ENCODE results near the gene ACKR3. TPM values are rescaled to one million over a fixed set of nuclear protein-coding genes. Genes with fewer than 3 reads are reported as not detected.
A peak's percentile ranks its signal among the peaks of the same experiment; 100 is the strongest.

Gene ACKR3
- total RNA-seq (2014; rRNA removed; shearing (Covaris generic)) (1.5 and 2.1 TPM in 2 replicates), total RNA-seq (2022) (0.33 and 0.46 TPM in 2 replicates), Bru-seq, nascent RNA (percentile 32 among the genes with signal in this experiment), BruChase-seq, experiment 1, labeled RNA remaining after a 6-hour chase (percentile 19 among the genes with signal in this experiment), BruChase-seq, experiment 2, labeled RNA remaining after a 2-hour chase (percentile 14 among the genes with signal in this experiment)
- long read RNA-seq, partial matches to known transcripts = 0 of 1 reads
- long read RNA-seq, other reads (novel, unspliced or antisense) = 1 of 1 reads

DNA sequence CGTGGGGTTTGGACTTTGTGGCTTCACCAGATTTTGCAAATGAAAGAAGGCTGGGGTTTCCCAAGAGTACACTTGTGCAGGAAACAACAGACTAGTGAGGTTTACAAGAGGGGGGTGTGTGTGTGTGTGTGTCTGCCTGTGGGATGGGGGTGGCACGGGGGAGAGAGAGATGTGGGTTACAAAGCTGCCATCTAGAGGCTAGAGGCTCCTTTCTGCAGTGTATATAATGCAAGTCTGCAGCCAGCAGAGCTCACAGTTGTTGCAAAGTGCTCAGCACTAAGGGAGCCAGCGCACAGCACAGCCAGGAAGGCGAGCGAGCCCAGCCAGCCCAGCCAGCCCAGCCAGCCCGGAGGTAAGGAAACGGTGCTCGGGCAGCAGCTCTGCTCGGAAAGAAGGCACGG is at the start of gene ACKR3:
Gene ACKR3 (plus strand): TSS at position 253 of the 401 bp plus-strand sequence. CDS start 10,641 bp downstream, outside the sequence.
- Histone ChIP-seq H2AFZ (ENCODE audit: low read length) (peak within 1 kb of the TSS; percentile 94), H4K20me1 (ENCODE audit: insufficient read depth, low read length) (no peaks in the 10 kb centered on the region), H3K9me3 (ENCODE audit: low read length) (no peaks in the 10 kb centered on the region), H3K79me2 (ENCODE audit: insufficient read depth, low read depth, low read length) (0 out of 2 replicates have a peak, but pooled peaks cover 6% of the 10 kb centered on the region), H3K4me3 (ENCODE audit: low read depth, low read length, poor library complexity, severe bottlenecking) (peak within 1 kb of the TSS; percentile 71), H3K9me2 (ENCODE audit: insufficient read depth, low read length) (no peaks in the 10 kb centered on the region), H3K4me2 (ENCODE audit: low read length) (peak within 1 kb of the TSS; percentile 81), H3K4me1 (ENCODE audit: insufficient read depth, low read length, poor library complexity, severe bottlenecking) (peaks cover 73% of the 10 kb centered on the region), H3K27ac (ENCODE audit: low read depth, low read length, poor library complexity, severe bottlenecking) (peak within 1 kb of the TSS; percentile 67), H3K36me3 (ENCODE audit: insufficient read depth, low read length) (no peaks in the 10 kb centered on the region)
- POLR2A ChIA-PET = interaction anchor here (0.6 to 4.8 kb wide), 10 partner anchors 15 to 503 kb away, joined by 3 to 28 read pairs (median 4); no protein-coding TSS in a partner anchor
- peak; percentile 94 for DNase-seq (ENCODE audit: low spot score)
- CTCF ChIA-PET (ENCODE audit: unreplicated experiment) = interaction anchor here (0.5 to 3.9 kb wide), 5 partner anchors 56 to 627 kb away, joined by 3 to 45 read pairs (median 3); no protein-coding TSS in a partner anchor
- TF ChIP-seq, protein P1, sequence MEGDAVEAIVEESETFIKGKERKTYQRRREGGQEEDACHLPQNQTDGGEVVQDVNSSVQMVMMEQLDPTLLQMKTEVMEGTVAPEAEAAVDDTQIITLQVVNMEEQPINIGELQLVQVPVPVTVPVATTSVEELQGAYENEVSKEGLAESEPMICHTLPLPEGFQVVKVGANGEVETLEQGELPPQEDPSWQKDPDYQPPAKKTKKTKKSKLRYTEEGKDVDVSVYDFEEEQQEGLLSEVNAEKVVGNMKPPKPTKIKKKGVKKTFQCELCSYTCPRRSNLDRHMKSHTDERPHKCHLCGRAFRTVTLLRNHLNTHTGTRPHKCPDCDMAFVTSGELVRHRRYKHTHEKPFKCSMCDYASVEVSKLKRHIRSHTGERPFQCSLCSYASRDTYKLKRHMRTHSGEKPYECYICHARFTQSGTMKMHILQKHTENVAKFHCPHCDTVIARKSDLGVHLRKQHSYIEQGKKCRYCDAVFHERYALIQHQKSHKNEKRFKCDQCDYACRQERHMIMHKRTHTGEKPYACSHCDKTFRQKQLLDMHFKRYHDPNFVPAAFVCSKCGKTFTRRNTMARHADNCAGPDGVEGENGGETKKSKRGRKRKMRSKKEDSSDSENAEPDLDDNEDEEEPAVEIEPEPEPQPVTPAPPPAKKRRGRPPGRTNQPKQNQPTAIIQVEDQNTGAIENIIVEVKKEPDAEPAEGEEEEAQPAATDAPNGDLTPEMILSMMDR (conservative IDR thresholded peaks at IDR 0.05; ENCODE audit: low read length) = peak; percentile 87
- no peak for TF ChIP-seq EZH2phosphoT487 (IDR thresholded peaks at IDR 0.05; ENCODE audit: borderline replicate concordance, low read depth, low read length)
- intact Hi-C loops (cut with micrococcal nuclease; ENCODE audit: unreplicated experiment) = loop anchor here (1.0 to 2.0 kb wide), 4 partner anchors 24 to 492 kb away; no protein-coding TSS in a partner anchor
- BruUV-seq (replicated peaks) = no TSS peak

DNA sequence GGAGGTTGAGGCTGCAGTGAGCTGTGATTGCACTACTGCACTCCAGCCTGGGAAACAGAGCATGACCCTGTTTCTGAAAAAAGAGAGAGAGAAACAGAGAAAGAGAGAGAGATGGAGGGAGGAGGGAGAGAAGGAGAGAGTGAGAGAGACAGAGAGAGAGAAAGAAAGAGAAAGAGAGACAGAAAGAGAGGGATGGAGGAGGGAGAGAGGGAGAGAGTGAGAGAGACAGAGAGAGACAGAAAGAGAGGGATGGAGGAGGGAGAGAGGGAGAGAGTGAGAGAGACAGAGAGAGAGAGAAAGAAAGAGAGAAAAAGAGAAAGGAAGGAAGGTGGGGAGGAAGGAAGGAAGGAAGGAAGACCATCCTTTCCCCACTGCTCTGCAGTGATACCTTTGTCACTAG is 48.1 kb upstream of the ACKR3 start:
- ChIA-PET CTCF (ENCODE audit: unreplicated experiment) (no interaction called here), POLR2A (no interaction called here)

More for the DNA sequence above, 48.1 kb upstream of the ACKR3 start:
- TF ChIP-seq EZH2phosphoT487 (IDR thresholded peaks at IDR 0.05; ENCODE audit: borderline replicate concordance, low read depth, low read length) = no peak
- TF ChIP-seq, protein P1 (conservative IDR thresholded peaks at IDR 0.05; ENCODE audit: low read length) = no peak
- Histone ChIP-seq H3K9me2 (ENCODE audit: insufficient read depth, low read length) (no peaks in the 10 kb centered on the region), H4K20me1 (ENCODE audit: insufficient read depth, low read length) (no peaks in the 10 kb centered on the region), H3K4me1 (ENCODE audit: insufficient read depth, low read length, poor library complexity, severe bottlenecking) (peaks cover 21% of the 10 kb centered on the region), H3K4me3 (ENCODE audit: low read depth, low read length, poor library complexity, severe bottlenecking) (no peak overlapping the region), H3K4me2 (ENCODE audit: low read length) (no peak overlapping the region), H3K36me3 (ENCODE audit: insufficient read depth, low read length) (no peaks in the 10 kb centered on the region), H3K9me3 (ENCODE audit: low read length) (no peaks in the 10 kb centered on the region), H3K27ac (ENCODE audit: low read depth, low read length, poor library complexity, severe bottlenecking) (no peak overlapping the region), H3K79me2 (ENCODE audit: insufficient read depth, low read depth, low read length) (no peaks in the 10 kb centered on the region), H2AFZ (ENCODE audit: low read length) (no peak overlapping the region)
- intact Hi-C loops (cut with micrococcal nuclease; ENCODE audit: unreplicated experiment) = no loop called here
- DNase-seq (ENCODE audit: low spot score) = no peak
- BruUV-seq (replicated peaks) = no TSS peak
